Testis (tissue), 3 donors: ENCODE measurements around the gene RAD23A. TPM values are rescaled to one million over a fixed set of nuclear protein-coding genes. Genes with fewer than 3 reads are reported as not detected.
"Not testable (repeated sequence)": the region's sequence is repeated elsewhere in the genome, so short reads cannot be mapped to it uniquely, and the experiment has no call there.

Experiments
- DNase-seq: peaks from one replicate; pipeline ENCODE4 v3.0.0-alpha.2; 2019
- H3K27ac ChIP-seq, 2 donors: fragments of 200-600 bp; sonication (generic); one replicate each; pipeline ENCODE4 v1.5.1; 2019
- H3K27me3 ChIP-seq: fragments of 200-600 bp; sonication (generic); one replicate; pipeline ENCODE4 v1.5.1; 2019
- H3K36me3 ChIP-seq: fragments of 200-600 bp; sonication (generic); one replicate; pipeline ENCODE4 v1.5.1; 2017; ENCODE audit warnings: low read depth; ENCODE audit errors: missing control alignments
- H3K4me1 ChIP-seq: fragments of 200-600 bp; sonication (generic); one replicate; pipeline ENCODE4 v1.5.1; 2019
- H3K4me3 ChIP-seq, 2 donors: fragments of 200-600 bp; sonication (generic); one replicate each; pipeline ENCODE4 v1.5.1; 2017 to 2019
- H3K9me3 ChIP-seq: fragments of 200-600 bp; sonication (generic); one replicate; pipeline ENCODE4 v1.5.1; 2017
- CTCF ChIP-seq, 3 experiments: fragments of 450-650 bp in 2 of 3; fragments of 200-600 bp in 1 of 3; sonication (generic) in 1 of 3; IDR thresholded peaks; one replicate each; pipeline ENCODE4 v1.5.1; 2016 to 2019; ENCODE audit warnings: antibody characterized with exemption in 3 of 3, mild to moderate bottlenecking in 2 of 3, moderate library complexity in 1 of 3
- POLR2A ChIP-seq: fragments of 450-650 bp; IDR thresholded peaks from one replicate; pipeline ENCODE4 v1.6.1; 2017; ENCODE audit warnings: antibody characterized with exemption, mild to moderate bottlenecking, moderate library complexity
- WGBS, 2 donors: methylation state at CpG; one replicate each; pipeline ENCODE4 v1.1.5; 2018; 5-methylcytosine and 5-hydroxymethylcytosine counted together
- intact Hi-C: fragments of 100-400 bp; cut with DNase I; formaldehyde crosslinking; loops from one replicate; pipeline ENCODE4 v1.15.1; 2023; ENCODE audit warnings: low total_unique reads
- polyA plus RNA-seq: library from polyadenylated mRNA; stranded (reverse); fragments of 350-450 nt; fragmentation: Illumina TruSeq; extraction: RNeasy Lipid Tissue Mini Kit (QIAGEN cat#74804); gene quantifications from one replicate; pipeline ENCODE4 v1.2.3, GENCODE V29; 2014; ENCODE audit warnings: low read depth, low replicate concordance; ENCODE audit not compliant: insufficient read depth
- total RNA-seq, 2 donors: library from RNA; depleted of rRNA; stranded (reverse); fragments of >200 nt; gene quantifications; one replicate each; pipeline ENCODE4 v1.2.3, GENCODE V29; 2016

The RAD23A gene
- total and polyA plus RNA-seq, 3 donors from 2014 or later = 114 to 174 (median 136) TPM

- no peak overlapping the region for H3K4me3 ChIP-seq
- H3K9me3 ChIP-seq = no peaks in the 10 kb centered on the region
- WGBS, 2 donors = 80 to 88% methylated on average over 15 to 26 of the region's 28 CpGs
- no peaks in the 10 kb centered on the region for H3K36me3 ChIP-seq
- DNase-seq = no peak
- no peak overlapping the region for H3K27ac ChIP-seq
- no peak for TF ChIP-seq CTCF (IDR thresholded peaks at IDR 0.05)
- no peak for TF ChIP-seq POLR2A
- peaks cover 9% of the 10 kb centered on the region for H3K4me1 ChIP-seq
- intact Hi-C loops = no loop called here
- H3K27me3 ChIP-seq = no peaks in the 10 kb centered on the region
Observed at GRCh38 chr19:12947702-12948611, 2.3 kb downstream of the RAD23A start.

- Histone ChIP-seq H3K4me3 (no peak overlapping the region), H3K4me1 (peaks cover 17% of the 10 kb centered on the region), H3K9me3 (no peaks in the 10 kb centered on the region), H3K27me3 (no peaks in the 10 kb centered on the region), H3K36me3 (no peaks in the 10 kb centered on the region), H3K27ac (no peak overlapping the region)
- intact Hi-C loops = no loop called here
- no peak for TF ChIP-seq POLR2A
- no peak for TF ChIP-seq CTCF (IDR thresholded peaks at IDR 0.05)
- DNase-seq = no peak
- 89 to 93% methylated on average over 18 to 26 of the region's 30 CpGs for WGBS, 2 donors
Observed at GRCh38 chr19:12948612-12949362, 3.1 kb downstream of the RAD23A start.

- H3K4me3 ChIP-seq = no peak overlapping the region
- H3K27ac ChIP-seq = no peak overlapping the region
- WGBS, 2 donors = 65 to 77% methylated on average over 15 to 16 of the region's 16 CpGs
- intact Hi-C loops = no loop called here
- peaks cover 19% of the 10 kb centered on the region for H3K4me1 ChIP-seq
- H3K36me3 ChIP-seq = no peaks in the 10 kb centered on the region
- DNase-seq = no peak
- no peak for TF ChIP-seq CTCF (IDR thresholded peaks at IDR 0.05)
- no peak for TF ChIP-seq POLR2A
- no peaks in the 10 kb centered on the region for H3K27me3 ChIP-seq
- no peaks in the 10 kb centered on the region for H3K9me3 ChIP-seq
Observed at GRCh38 chr19:12949363-12950283, 4.0 kb downstream of the RAD23A start.

- H3K4me3 ChIP-seq, H3K27ac ChIP-seq, DNase-seq, intact Hi-C loops, H3K27me3 ChIP-seq, H3K36me3 ChIP-seq, H3K9me3 ChIP-seq: not testable (repeated sequence)
- 91 to 100% methylated on average over 5 to 6 of the region's 6 CpGs for WGBS, 2 donors
- peaks cover 20% of the 10 kb centered on the region for H3K4me1 ChIP-seq
Observed at GRCh38 chr19:12952050-12952449, 6.4 kb downstream of the RAD23A start.
